GM12875 (cell line): ENCODE data around the gene KCNJ14.
A peak's percentile ranks its signal among the peaks of the same experiment; 100 is the strongest.

Experiments used
- H3K4me3 ChIP-seq: one replicate; pipeline ENCODE4 v1.5.1; 2011; ENCODE audit warnings: low read depth, low read length, control low read depth
- CTCF ChIP-seq: IDR thresholded peaks from 2 replicates; pipeline ENCODE4 v1.5.1; 2011; ENCODE audit warnings: low read depth, mild to moderate bottlenecking, control low read depth, inconsistent platforms, low read length, moderate library complexity, borderline replicate concordance; ENCODE audit not compliant: insufficient read depth

KCNJ14 gene

GRCh38 chr19:48501494-48502349, 46.3 kb downstream of the KCNJ14 start:
- no peak for TF ChIP-seq CTCF
- no peak overlapping the region for H3K4me3 ChIP-seq

GRCh38 chr19:48502350-48503018, 47.1 kb downstream of the KCNJ14 start:
- H3K4me3 ChIP-seq, result no peak overlapping the region
- TF ChIP-seq CTCF, result no peak

- TF ChIP-seq CTCF, result peak; percentile 28; the same call in 1 of the 2 replicates
- H3K4me3 ChIP-seq, result no peak overlapping the region
Measured at GRCh38 chr19:48506138-48506733, 50.9 kb downstream of the KCNJ14 start.

- TF ChIP-seq CTCF, result no peak
- no peak overlapping the region for H3K4me3 ChIP-seq
Measured at GRCh38 chr19:48507911-48508439, 52.6 kb downstream of the KCNJ14 start.

GRCh38 chr19:48508729-48509411, 53.5 kb downstream of the KCNJ14 start:
- H3K4me3 ChIP-seq, result no peak overlapping the region
- TF ChIP-seq CTCF, result no peak

- H3K4me3 ChIP-seq, result no peak overlapping the region
- no peak for TF ChIP-seq CTCF
Measured at GRCh38 chr19:48509467-48510194, 54.3 kb downstream of the KCNJ14 start.
